HepG2 (cell line): ENCODE measurements around the gene ARHGEF12. TPM values are rescaled to one million over a fixed set of nuclear protein-coding genes. Genes with fewer than 3 reads are reported as not detected.

Source experiments
- ATAC-seq: fragments of 200-7000 bp; cut with Tn5 transposase; 3 replicates; pipeline ENCODE4 v1.9.1; 2020; ENCODE audit warnings: mild to moderate bottlenecking, moderate library complexity
- BruUV-seq: library from RNA; stranded (reverse); fragments of 400-500 nt; replicated peaks from 2 replicates; lab custom pipeline; 2021; lab: Mats Ljungman, UMichigan
- CTCF ChIA-PET: fragments of 300-600 bp; formaldehyde crosslinking; extraction: SDS; loops from one replicate; lab custom pipeline; 2021; ENCODE audit warnings: low total read pairs, inconsistent platforms, low intra/inter-chr PET ratio; lab: Yijun Ruan, JAX
- POLR2A ChIA-PET: fragments of 350-600 bp; sonication (Branson Sonifier 250); formaldehyde crosslinking; loops from one replicate; lab custom pipeline; 2020; ENCODE audit warnings: antibody characterized with exemption, inconsistent platforms; lab: Yijun Ruan, JAX
- DNase-seq: peaks from one replicate; pipeline ENCODE4 v3.0.0-alpha.2; 2015; ENCODE audit warnings: low spot score
- FAIRE-seq: peaks from 3 replicates; lab custom pipeline; 2011; peaks lifted over from hg19 to GRCh38; lab: Jason Lieb, UNC
- H2AFZ ChIP-seq: one replicate; pipeline ENCODE4 v1.6.1; 2011; ENCODE audit warnings: low read length, inconsistent platforms
- H3K27ac ChIP-seq: fragments of 300-600 bp; 3 replicates; pipeline ENCODE4 v1.8.0; 2011; ENCODE audit warnings: mixed run types, mild to moderate bottlenecking, mixed read lengths, low read length, inconsistent platforms; ENCODE audit not compliant: insufficient read depth; ENCODE audit errors: extremely low read length
- H3K27me3 ChIP-seq, 2 experiments: fragments of 200-600 bp in 1 of 2; 2 replicates in 1 of 2; 3 replicates in 1 of 2; pipeline versions ENCODE4 v1.6.0 to v1.8.0; 2011; ENCODE audit warnings: low read length in 2 of 2, mild to moderate bottlenecking in 2 of 2, moderate library complexity in 2 of 2, inconsistent platforms in 1 of 2; ENCODE audit not compliant: insufficient read depth in 2 of 2, control insufficient read depth in 1 of 2
- H3K36me3 ChIP-seq, 2 experiments: fragments of 200-600 bp in 1 of 2; replicated peaks in 1 of 2; 2 replicates in 1 of 2; 3 replicates in 1 of 2; pipeline versions ENCODE4 v1.5.1 to v1.8.0; 2011; ENCODE audit warnings: low read length in 2 of 2, inconsistent platforms in 1 of 2; ENCODE audit not compliant: insufficient read depth in 2 of 2, control insufficient read depth in 1 of 2
- H3K4me1 ChIP-seq: 2 replicates; pipeline ENCODE4 v1.5.1; 2012; ENCODE audit warnings: low read length, inconsistent platforms; ENCODE audit not compliant: insufficient read depth
- H3K4me2 ChIP-seq: 2 replicates; pipeline ENCODE4 v1.6.0; 2011; ENCODE audit warnings: low read depth, low read length, inconsistent platforms
- H3K4me3 ChIP-seq, 3 experiments: fragments of 200-600 bp in 1 of 3; sonication (generic), shearing (Covaris generic) in 1 of 3; replicated peaks in 1 of 3; 2 replicates each; pipeline ENCODE4 v1.5.1; 2011 to 2016; ENCODE audit warnings: low read length in 3 of 3, inconsistent platforms in 2 of 3, low read depth in 2 of 3, mild to moderate bottlenecking in 2 of 3, control low read depth in 1 of 3, mixed read lengths in 1 of 3; ENCODE audit not compliant: insufficient read depth in 1 of 3
- H3K79me2 ChIP-seq: one replicate; pipeline ENCODE4 v1.6.1; 2011; ENCODE audit warnings: low read length, inconsistent platforms; ENCODE audit not compliant: insufficient read depth
- H3K9ac ChIP-seq: 2 replicates; pipeline ENCODE4 v1.6.0; 2011; ENCODE audit warnings: mild to moderate bottlenecking, low read depth, low read length, inconsistent platforms; ENCODE audit not compliant: insufficient read depth
- H3K9me3 ChIP-seq: 2 replicates; pipeline ENCODE4 v1.5.1; 2012; ENCODE audit warnings: mild to moderate bottlenecking, low read length
- H4K20me1 ChIP-seq: 2 replicates; pipeline ENCODE4 v1.6.0; 2011; ENCODE audit warnings: inconsistent platforms, mild to moderate bottlenecking, low read length, moderate library complexity; ENCODE audit not compliant: insufficient read depth
- MAFK ChIP-seq, 2 experiments: IDR thresholded peaks in 1 of 2; conservative IDR thresholded peaks in 1 of 2; 2 replicates each; pipeline ENCODE4 v1.6.1; 2011; ENCODE audit warnings: improper control_type of control experiment in 2 of 2, low read length in 2 of 2
- PCBP1 ChIP-seq: fragments of 200-400 bp; formaldehyde crosslinking; IDR thresholded peaks from 2 replicates; pipeline ENCODE4 v1.6.1; 2017; ENCODE audit warnings: mild to moderate bottlenecking, low read depth, low read length, borderline replicate concordance
- ZNF891 ChIP-seq: sonication (generic); formaldehyde crosslinking; IDR thresholded peaks from 2 replicates; pipeline ENCODE4 v1.5.0; 2020; ENCODE audit warnings: mild to moderate bottlenecking, missing genetic modification reagents
- WGBS: methylation state at CpG from one replicate; pipeline ENCODE4 v1.1.6; 2017; ENCODE audit warnings: low lambda C conversion rate; 5-methylcytosine and 5-hydroxymethylcytosine counted together
- in situ Hi-C: cut with HindIII; loops from 2 replicates; pipeline ENCODE4 v1.10.0; 2017; ENCODE audit warnings: low pct_unique_long_range_greater_than_20kb; ENCODE audit not compliant: extremely low pct_ligation_motif_present
- intact Hi-C: fragments of 100-400 bp; cut with micrococcal nuclease; formaldehyde crosslinking; loops from one replicate; pipeline ENCODE4 v1.10.0; 2022; ENCODE audit not compliant: unreplicated experiment
- polyA plus RNA-seq, 8 experiments: library from polyadenylated mRNA; depleted of rRNA in 3 of 8; stranded (reverse) in 7 of 8; unstranded in 1 of 8; fragments of >200 nt; fragmentation: Illumina TruSeq in 4 of 8; extraction: Trizol in 4 of 8; gene quantifications; 2 replicates each; pipeline versions ENCODE4 v1.2.1 to v1.2.3, GENCODE V29; 2011 to 2016; ENCODE audit warnings: low read depth in 4 of 8, missing spikeins in 1 of 8, mixed read lengths in 1 of 8; ENCODE audit not compliant: insufficient read depth in 1 of 8
- total RNA-seq, 5 experiments: library from RNA; depleted of rRNA; stranded (reverse); fragments of >200 nt; fragmentation: Illumina TruSeq; extraction: Trizol; gene quantifications; 2 replicates each; pipeline ENCODE4 v1.2.3, GENCODE V29; 2016; ENCODE audit warnings: low read depth in 1 of 5

ARHGEF12 gene
- total and polyA plus RNA-seq, 2 of the 13 experiments (the other 11 are each of a cell fraction or from before 2014, with no cell fraction given): 17.9 to 54.4 TPM

DNA sequence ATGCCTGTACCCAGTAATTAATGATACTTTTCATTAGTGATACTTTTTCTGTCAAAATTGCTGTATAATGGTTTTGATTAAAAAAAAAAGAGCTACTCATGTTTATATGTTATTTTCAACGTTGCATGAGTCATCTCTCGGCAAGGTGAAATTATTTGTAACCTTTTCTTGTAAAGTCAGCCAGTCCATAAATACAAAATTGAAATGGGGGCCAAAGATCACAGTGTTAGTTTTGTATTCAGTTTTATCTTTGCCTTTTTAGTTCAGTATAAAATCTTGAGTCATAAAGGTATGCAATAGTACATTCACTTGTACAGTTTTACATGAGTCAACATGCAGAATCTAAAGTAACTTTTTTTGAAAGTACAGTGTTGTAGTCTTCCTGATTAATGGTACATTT lies 4.3 kb downstream of the ARHGEF12 start:
- BruUV-seq: no TSS peak
- H3K4me1 ChIP-seq: peaks cover 68% of the 10 kb centered on the region
- H3K4me2 ChIP-seq: peak overlapping the region; percentile 95
- H3K79me2 ChIP-seq: peaks cover 88% of the 10 kb centered on the region
- DNase-seq (no peak), FAIRE-seq (no peak), ATAC-seq (no peak)
- WGBS: 33% methylated on average over 2 of the region's 2 CpGs
- no peak overlapping the region for H2AFZ ChIP-seq
- TF ChIP-seq ZNF891: no peak
- peak; percentile 12 to 17; a peak in 1 of 4 replicates for TF ChIP-seq MAFK (conservative IDR thresholded peaks at IDR 0.05 in 1 of 2, IDR thresholded peaks at IDR 0.05 in 1 of 2; ENCODE audit: low read length in 2 of 2)
- intact Hi-C loops (no loop called here), in situ Hi-C loops (no loop called here)
- H3K9ac ChIP-seq: peak overlapping the region; percentile 67; the same call in 1 of the 2 replicates
- ChIA-PET POLR2A (interaction anchor here (0.6 kb wide), 1 partner anchor 71 kb away, joined by 3 read pairs; no protein-coding TSS in a partner anchor), CTCF (no interaction called here)
- H3K27me3 ChIP-seq: no peaks in the 10 kb centered on the region; a peak in 1 of 5 replicates
- H3K9me3 ChIP-seq: no peaks in the 10 kb centered on the region
- H3K36me3 ChIP-seq: no peaks in the 10 kb centered on the region
- peak overlapping the region in 2 of 3 experiments; percentile 80 to 96; a peak in 2 of 6 replicates for H3K4me3 ChIP-seq
- H4K20me1 ChIP-seq: peaks cover 34% of the 10 kb centered on the region
- H3K27ac ChIP-seq: no peak overlapping the region

DNA sequence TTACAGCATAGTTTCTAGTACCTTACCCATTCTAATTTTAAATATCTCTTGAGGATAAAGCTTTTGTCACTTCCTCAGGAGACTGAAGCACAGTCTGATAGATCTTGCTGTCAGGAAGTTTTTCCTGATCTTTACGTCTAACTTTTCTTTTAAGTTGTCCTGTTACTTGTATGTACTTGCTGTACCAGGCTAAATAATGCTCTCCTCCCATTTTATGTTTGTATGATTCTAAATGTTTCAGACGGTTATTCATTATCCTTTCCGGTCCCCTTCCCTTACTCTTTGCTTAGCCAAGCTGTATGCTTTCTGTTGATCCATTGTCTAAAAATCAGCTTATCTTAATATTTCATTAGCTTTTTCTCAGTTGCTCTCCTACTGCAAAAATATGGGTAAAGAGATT lies 6.0 kb downstream of the ARHGEF12 start:
- Histone ChIP-seq H4K20me1 (peaks cover 42% of the 10 kb centered on the region), H3K27me3 (no peaks in the 10 kb centered on the region; a peak in 1 of 5 replicates), H3K4me3 (no peak overlapping the region), H3K9me3 (no peaks in the 10 kb centered on the region), H3K9ac (no peak overlapping the region), H2AFZ (no peak overlapping the region), H3K27ac (no peak overlapping the region), H3K4me1 (peaks cover 82% of the 10 kb centered on the region), H3K36me3 (no peaks in the 10 kb centered on the region), H3K79me2 (peaks cover 98% of the 10 kb centered on the region), H3K4me2 (no peak overlapping the region; the same call in 1 of the 2 replicates)
- DNase-seq (no peak), FAIRE-seq (no peak), ATAC-seq (no peak)
- TF ChIP-seq PCBP1: no peak
- WGBS: 90% methylated on average over 3 of the region's 3 CpGs
- no TSS peak for BruUV-seq
- ChIA-PET POLR2A (interaction anchor here (0.8 kb wide), 1 partner anchor 50 kb away, joined by 3 read pairs; no protein-coding TSS in a partner anchor), CTCF (no interaction called here)
- in situ Hi-C loops: no loop called here
- intact Hi-C loops: no loop called here
